HG03469 (cell line): Measurements from ENCODE around the gene NPIPA7.
"Not testable (repeated sequence)": the region's sequence is repeated elsewhere in the genome, so short reads cannot be mapped to it uniquely, and the experiment has no call there.

ENCODE experiments used
- ATAC-seq: cut with Tn5 transposase; IDR thresholded peaks from one replicate; pipeline ENCODE4 v1.9.1; 2021; ENCODE audit warnings: mild to moderate bottlenecking, moderate library complexity, moderate number of reproducible peaks; ENCODE audit not compliant: unreplicated experiment

Gene NPIPA7

DNA sequence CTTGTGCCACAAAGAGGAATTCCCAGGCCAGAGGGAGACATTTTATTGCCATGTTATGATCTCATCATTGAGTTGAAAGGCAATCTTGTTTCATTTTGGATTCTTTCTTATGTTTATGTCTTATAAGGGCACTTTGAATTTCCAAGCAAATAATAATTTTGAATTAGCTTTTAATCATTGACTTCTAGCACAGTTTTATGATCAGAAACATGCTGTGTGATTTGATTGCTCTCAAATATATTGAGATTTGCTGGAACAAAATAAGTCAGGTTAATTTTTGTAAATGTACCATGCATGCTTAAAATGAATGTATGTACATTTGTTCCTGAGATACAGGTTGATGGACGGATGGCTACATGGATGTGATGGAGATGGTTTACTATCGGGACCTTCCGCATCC lies at the start of gene NPIPA7:
NPIPA7 (plus strand) TSS at position 301 of the 400 bp plus-strand sequence. CDS start 105 bp downstream, outside the sequence.
- not testable (repeated sequence) for ATAC-seq

DNA sequence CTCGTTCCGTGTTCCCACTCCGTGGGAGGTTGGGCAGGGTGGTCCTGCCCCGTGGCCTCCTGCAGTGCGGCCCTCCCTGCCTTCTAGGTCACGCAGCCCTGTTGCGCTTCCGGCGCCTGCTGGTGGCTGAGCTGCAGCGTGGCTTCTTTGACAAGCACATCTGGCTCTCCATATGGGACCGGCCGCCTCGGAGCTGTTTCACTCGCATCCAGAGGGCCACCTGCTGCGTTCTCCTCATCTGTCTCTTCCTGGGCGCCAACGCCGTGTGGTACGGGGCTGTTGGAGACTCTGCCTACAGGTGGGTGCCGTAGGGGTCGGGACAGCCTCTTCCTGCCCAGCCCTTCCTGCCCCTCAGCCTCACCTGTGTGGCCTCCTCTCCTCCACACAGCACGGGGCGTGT lies 47.5 kb upstream of the NPIPA7 start:
- not testable (repeated sequence) for ATAC-seq

DNA sequence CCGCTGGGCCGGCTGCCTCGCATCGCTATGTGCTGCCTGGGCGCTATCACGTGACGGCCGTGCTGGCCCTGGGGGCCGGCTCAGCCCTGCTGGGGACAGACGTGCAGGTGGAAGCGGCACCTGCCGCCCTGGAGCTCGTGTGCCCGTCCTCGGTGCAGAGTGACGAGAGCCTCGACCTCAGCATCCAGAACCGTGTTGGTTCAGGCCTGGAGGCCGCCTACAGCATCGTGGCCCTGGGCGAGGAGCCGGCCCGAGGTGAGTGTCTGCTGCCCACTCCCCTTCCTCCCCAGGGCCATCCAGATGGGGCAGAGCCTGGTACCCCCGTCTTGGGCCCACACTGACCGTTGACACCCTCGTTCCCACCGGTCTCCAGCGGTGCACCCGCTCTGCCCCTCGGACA lies 21.4 kb upstream of the NPIPA7 start:
- not testable (repeated sequence) for ATAC-seq

DNA sequence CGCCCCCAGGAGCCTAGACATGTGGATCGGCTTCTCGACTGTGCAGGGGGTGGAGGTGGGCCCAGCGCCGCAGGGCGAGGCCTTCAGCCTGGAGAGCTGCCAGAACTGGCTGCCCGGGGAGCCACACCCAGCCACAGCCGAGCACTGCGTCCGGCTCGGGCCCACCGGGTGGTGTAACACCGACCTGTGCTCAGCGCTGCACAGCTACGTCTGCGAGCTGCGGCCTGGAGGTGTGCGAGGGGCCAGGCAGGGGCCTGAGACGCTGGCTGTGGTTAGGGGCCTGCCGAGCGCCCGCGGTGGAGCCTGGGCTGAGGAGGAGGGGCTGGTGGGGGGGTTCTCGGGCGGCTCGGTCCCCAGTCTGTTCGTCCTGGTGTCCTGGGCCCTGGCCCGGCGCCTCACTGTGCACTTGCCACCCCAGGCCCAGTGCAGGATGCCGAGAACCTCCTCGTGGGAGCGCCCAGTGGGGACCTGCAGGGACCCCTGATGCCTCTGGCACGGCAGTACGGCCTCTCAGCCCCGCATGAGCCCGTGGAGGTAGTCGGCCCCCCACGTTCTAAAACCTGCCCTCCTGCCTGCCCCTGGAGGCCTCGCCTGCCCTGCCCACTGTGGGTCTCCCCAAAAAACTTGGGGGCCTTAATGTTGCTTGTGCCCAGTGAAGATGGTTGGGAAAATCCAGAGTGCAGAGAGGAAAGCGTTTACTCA lies 20.2 kb upstream of the NPIPA7 start:
- ATAC-seq, result not testable (repeated sequence)

DNA sequence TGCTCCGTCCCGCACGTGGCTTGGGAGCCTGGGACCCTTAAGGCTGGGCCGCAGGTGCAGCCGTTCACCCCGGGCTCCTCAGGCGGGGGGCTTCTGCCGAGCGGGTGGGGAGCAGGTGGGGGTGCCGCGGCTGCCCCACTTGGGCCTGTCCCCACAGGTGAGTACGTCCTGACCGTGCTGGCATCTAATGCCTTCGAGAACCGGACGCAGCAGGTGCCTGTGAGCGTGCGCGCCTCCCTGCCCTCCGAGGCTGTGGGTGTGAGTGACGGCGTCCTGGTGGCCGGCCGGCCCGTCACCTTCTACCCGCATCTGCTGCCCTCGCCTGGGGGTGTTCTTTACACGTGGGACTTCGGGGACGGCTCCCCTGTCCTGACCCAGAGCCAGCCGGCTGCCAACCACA lies 15.3 kb upstream of the NPIPA7 start:
- not testable (repeated sequence) for ATAC-seq

DNA sequence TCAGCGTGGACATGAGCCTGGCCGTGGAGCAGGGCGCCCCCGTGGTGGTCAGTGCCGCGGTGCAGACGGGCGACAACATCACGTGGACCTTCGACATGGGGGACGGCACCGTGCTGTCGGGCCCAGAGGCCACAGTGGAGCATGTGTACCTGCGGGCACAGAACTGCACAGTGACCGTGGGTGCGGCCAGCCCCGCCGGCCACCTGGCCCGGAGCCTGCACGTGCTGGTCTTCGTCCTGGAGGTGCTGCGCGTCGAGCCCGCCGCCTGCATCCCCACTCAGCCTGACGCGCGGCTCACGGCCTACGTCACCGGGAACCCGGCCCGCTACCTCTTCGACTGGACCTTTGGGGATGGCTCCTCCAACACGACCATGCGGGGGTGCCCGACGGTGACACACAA lies 14.8 kb upstream of the NPIPA7 start:
- ATAC-seq, result not testable (repeated sequence)

DNA sequence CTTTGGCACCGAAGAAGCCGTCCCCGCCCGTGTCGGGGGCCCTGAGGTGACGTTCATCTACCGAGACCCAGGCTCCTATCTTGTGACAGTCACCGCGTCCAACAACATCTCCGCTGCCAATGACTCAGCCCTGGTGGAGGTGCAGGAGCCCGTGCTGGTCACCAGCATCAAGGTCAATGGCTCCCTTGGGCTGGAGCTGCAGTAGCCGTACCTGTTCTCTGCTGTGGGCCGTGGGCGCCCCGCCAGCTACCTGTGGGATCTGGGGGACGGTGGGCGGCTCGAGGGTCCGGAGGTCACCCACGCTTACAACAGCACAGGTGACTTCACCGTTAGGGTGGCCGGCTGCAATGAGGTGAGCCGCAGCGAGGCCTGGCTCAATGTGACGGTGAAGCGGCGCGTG lies 14.2 kb upstream of the NPIPA7 start:
- not testable (repeated sequence) for ATAC-seq

DNA sequence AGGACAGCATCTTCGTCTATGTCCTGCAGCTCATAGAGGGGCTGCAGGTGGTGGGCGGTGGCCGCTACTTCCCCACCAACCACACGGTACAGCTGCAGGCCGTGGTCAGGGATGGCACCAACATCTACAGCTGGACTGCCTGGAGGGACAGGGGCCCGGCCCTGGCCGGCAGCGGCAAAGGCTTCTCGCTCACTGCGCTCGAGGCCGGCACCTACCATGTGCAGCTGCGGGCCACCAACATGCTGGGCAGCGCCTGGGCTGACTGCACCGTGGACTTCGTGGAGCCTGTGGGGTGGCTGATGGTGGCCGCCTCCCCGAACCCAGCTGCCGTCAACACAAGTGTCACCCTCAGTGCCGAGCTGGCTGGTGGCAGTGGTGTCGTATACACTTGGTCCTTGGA lies 13.6 kb upstream of the NPIPA7 start:
- ATAC-seq, result not testable (repeated sequence)

DNA sequence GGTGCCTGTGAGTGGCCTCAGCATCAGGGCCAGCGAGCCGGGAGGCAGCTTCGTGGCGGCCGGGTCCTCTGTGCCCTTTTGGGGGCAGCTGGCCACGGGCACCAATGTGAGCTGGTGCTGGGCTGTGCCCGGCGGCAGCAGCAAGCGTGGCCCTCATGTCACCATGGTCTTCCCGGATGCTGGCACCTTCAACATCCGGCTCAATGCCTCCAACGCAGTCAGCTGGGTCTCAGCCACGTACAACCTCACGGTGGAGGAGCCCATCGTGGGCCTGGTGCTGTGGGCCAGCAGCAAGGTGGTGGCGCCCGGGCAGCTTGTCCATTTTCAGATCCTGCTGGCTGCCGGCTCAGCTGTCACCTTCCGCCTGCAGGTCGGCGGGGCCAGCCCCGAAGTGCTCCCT lies 13.1 kb upstream of the NPIPA7 start:
- not testable (repeated sequence) for ATAC-seq

DNA sequence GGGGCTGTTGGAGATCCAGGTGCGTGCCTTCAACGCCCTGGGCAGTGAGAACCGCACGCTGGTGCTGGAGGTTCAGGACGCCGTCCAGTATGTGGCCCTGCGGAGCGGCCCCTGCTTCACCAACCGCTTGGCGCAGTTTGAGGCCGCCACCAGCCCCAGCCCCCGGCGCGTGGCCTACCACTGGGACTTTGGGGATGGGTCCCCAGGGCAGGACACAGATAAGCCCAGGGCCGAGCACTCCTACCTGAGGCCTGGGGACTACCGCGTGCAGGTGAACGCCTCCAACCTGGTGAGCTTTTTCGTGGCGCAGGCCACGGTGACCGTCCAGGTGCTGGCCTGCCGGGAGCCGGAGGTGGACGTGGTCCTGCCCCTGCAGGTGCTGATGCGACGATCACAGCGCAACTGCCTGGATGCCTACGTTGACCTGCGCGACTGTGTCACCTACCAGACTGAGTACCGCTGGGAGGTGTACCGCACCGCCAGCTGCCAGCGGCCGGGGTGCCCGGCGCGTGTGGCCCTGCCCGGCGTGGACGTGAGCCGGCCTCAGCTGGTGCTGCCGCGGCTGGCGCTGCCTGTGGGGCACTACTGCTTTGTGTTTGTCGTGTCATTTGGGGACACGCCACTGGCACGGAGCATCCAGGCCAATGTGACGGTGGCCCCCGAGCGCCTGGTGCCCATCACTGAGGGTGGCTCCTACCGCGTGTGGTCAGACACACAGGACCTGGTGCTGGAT lies 12.2 kb upstream of the NPIPA7 start:
- ATAC-seq, result not testable (repeated sequence)

DNA sequence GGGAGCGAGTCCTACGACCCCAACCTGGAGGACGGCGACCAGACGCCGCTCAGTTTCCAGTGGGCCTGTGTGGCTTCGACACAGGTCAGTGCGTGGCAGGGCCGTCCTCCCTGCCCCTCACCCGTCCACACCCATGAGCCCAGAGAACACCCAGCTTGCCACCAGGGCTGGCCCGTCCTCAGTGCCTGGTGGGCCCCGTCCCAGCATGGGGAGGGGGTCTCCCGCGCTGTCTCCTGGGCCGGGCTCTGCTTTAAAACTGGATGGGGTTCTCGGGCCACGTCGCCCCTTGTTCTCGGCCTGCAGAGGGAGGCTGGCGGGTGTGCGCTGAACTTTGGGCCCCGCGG lies 11.7 kb upstream of the NPIPA7 start:
- not testable (repeated sequence) for ATAC-seq

DNA sequence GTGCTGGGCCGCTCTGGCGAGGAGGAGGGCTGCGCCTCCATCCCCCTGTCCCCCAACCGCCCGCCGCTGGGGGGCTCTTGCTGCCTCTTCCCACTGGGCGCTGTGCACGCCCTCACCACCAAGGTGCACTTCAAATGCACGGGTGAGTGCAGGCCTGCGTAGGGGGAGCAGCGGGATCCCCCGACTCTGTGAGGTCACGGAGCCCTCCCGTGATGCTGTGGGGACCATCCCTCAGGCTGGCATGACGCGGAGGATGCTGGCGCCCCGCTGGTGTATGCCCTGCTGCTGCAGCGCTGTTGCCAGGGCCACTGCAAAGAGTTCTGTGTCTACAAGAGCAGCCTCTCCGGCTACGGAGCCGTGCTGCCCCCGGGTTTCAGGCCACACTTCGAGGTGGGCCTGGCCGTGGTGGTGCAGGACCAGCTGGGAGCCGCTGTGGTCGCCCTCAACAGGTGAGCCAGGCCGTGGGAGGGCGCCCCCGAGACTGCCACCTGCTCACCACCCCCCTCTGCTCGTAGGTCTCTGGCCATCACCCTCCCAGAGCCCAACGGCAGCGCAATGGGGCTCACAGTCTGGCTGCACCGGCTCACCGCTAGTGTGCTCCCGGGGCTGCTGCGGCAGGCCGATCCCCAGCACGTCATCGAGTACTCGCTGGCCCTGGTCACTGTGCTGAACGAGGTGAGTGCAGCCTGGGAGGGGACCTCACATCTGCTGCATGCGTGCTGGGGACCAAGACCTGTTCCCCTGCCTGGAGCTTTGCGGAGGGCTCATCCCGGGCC lies 9.7 kb upstream of the NPIPA7 start:
- not testable (repeated sequence) for ATAC-seq

DNA sequence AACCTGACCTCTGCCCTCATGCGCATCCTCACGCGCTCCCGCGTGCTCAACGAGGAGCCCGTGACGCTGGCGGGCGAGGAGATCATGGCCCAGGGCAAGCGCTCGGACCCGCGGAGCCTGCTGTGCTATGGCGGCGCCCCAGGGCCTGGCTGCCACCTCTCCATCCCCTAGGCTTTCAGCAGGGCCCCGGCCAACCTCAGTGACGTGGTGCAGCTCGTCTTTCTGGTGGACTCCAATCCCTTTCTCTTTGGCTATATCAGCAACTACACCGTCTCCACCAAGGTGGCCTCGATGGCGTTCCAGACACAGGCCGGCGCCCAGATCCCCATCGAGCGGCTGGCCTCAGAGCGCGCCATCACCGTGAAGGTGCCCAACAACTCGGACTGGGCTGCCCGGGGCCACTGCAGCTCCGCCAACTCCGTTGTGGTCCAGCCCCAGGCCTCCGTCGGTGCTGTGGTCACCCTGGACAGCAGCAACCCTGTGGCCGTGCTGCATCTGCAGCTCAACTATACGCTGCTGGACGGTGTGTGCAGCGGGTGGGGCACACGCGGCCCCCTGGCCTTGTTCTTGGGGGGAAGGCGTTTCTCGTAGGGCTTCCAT lies 7.7 kb upstream of the NPIPA7 start:
- ATAC-seq, result not testable (repeated sequence)

DNA sequence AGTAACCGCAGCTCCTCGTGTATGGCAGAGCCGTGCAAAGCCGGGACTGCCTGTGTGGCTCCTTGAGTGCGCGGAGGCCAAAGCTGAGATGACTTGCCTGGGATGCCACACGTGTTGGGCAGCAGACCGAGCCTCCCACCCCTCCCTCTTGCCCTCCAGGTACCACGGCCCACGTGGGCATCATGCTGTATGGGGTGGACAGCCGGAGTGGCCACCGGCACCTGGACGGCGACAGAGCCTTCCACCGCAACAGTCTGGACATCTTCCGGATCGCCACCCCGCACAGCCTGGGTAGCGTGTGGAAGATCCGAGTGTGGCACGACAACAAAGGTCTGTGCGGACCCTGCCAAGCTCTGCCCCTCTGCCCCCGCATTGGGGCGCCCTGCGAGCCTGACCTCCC lies 4.7 kb upstream of the NPIPA7 start:
- not testable (repeated sequence) for ATAC-seq

DNA sequence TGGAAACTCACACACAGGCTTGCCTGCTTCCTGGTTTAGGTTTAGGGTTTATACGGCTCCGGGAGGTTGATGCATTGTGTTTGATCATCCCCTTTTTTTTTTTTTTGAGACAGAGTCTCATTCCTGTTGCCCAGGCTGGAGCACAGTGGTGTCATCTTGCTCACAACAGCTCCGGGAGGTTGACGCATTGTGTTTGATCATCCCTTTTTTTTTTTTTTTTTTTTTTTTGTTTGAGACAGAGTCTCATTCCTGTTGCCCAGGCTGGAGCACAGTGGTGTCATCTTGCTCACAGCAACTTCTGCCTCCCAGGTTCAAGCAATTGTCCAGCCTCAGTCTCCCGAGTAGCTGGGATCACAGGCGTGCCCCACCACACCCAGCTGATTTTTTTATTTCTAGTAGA lies 20.7 kb downstream of the NPIPA7 start:
- ATAC-seq, result not testable (repeated sequence)

DNA sequence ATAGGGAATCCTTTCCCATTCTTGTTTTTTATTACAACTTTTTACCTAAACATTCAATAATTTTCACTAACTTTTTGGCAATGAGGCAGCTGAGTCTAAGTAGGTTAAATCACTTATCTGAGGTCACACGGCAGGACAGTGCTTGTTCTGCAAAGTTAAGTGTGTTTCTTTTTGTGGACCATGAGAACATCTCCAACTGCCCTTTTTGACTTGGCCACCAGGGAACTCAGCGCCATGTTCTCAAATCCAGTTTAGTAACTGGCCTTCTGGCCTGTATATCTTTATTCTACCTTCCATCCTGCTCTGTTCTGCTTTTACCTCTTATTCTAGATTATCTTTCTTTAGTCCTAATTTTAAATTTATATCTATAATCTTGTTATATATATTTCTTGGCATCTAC lies 23.4 kb downstream of the NPIPA7 start:
- not testable (repeated sequence) for ATAC-seq

DNA sequence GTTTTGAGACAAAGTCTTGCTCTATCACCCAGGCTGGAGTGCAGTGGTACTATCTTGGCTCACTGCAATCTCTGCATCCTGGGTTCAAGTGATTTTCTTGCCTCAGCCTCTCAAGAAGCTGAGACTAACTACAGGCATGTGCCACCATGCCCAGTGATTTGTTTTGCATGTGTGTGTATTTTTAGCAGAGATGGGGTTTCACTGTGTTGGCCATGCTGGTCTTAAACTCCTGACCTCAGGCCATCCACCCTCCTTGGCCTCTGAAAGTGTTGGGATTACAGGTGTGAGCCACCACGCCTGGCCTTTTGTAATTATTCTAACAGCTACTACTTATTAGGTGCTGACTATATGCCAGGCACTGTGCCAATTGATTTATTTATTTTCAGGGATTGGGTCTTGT lies 25.3 kb downstream of the NPIPA7 start:
- not testable (repeated sequence) for ATAC-seq

DNA sequence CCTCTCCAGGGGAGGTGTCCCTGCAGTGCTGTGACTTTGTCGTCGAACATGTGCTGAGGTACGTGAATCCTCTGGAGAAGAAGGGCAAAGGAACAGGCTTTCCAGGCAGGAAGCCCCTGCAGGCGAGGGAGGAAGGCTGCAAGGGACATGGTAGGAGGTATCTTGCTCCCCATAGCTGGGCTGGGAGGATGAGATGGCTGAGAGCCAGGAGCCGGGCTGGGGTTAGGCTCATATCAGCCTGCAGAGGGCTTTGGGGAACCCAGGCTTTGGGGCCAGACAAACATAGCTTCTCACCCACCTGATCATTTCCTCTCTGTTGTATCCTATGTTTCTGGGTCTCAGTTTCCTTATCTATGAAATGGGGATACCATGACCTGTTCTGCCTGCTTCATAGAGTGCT lies 26.5 kb downstream of the NPIPA7 start:
- not testable (repeated sequence) for ATAC-seq

DNA sequence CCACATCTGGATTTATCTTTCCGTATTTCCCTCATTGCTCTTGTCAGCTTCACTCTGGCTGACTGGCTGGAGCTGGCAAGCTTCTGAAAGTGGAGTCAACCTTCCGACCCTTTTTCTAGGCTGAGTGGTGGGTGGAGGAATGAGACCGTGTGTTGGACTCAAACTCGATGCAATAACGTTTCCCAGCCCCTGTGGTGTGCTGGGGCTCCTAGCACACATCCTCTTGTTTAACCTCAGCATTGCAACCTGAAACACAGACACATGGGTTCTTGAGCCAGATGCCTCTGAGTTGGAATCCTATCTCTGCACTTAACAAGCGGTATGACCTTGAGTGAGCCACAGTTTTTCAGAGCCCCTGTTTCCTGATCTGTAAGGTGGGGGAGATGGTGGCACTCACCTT lies 29.5 kb downstream of the NPIPA7 start:
- not testable (repeated sequence) for ATAC-seq

DNA sequence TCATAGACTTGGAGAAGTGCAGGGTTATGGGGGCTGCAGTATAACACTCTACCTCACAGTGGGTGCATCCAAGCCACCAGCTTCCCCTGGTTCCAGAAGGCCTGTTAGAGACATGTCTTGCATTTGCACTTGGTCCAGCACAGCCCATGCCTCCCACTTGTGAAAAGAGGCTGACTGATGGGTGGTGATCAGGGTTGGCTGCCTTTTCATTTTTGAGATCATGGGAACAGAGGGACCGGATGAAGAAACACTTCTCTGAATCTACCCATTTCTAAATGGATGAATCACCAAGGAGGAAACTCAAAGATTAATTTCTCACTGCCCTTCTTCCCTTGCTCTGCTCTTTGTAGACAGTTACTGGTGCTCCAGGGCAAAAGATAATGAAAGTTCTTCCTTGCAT lies 34.8 kb downstream of the NPIPA7 start:
- ATAC-seq, result not testable (repeated sequence)

DNA sequence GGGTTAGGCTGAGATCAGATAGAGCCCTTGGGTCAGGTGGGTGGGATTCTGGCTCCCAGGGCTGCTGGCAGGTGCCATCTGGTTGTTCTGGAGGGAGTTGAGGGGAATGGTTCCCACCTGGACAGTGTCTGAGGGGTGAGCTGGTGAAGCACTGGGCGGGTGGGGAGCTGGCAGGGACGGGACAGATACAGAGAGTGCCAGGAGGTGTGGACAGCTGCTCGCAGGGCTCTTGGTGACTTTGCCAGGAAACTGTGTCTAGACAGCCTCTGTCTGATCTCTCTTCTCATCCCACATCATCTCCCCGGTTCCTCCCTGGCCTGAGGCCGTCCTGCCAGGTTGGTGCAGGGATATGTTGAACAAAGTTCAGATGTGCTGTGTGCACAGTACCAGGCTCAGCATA lies 38.1 kb downstream of the NPIPA7 start:
- not testable (repeated sequence) for ATAC-seq
